B cell (primary cell): Measurements from ENCODE around the gene TRPC1. TPM values are rescaled to one million over a fixed set of nuclear protein-coding genes. Genes with fewer than 3 reads are reported as not detected.

ENCODE experiments used
- ATAC-seq: fragments of 200-7000 bp; cut with Tn5 transposase; one replicate; pipeline ENCODE4 v1.10.0; 2021; ENCODE audit warnings: low read depth, mild to moderate bottlenecking, moderate number of reproducible peaks, moderate library complexity
- CTCF ChIA-PET: fragments of 350-600 bp; sonication (Branson Sonifier 250); formaldehyde crosslinking; loops from one replicate; lab custom pipeline; 2021; ENCODE audit warnings: antibody characterized with exemption, inconsistent platforms; lab: Charles Lee
- POLR2A ChIA-PET: fragments of 350-600 bp; sonication (Branson Sonifier 250); formaldehyde crosslinking; loops from one replicate; lab custom pipeline; 2021; ENCODE audit warnings: antibody characterized with exemption; lab: Charles Lee
- DNase-seq: peaks from one replicate; pipeline ENCODE4 v3.0.0; 2013
- H2AFZ ChIP-seq: 2 replicates; pipeline ENCODE4 v1.6.1; 2012; ENCODE audit warnings: mild to moderate bottlenecking, low read depth, low read length; ENCODE audit not compliant: insufficient read depth, poor library complexity, severe bottlenecking
- H3K27ac ChIP-seq, 2 donors: 1 replicate in 1 of 2; 2 replicates in 1 of 2; pipeline ENCODE4 v1.5.1; 2012 to 2013; ENCODE audit warnings: low read length in 2 of 2, mild to moderate bottlenecking in 2 of 2, moderate library complexity in 1 of 2
- H3K27me3 ChIP-seq, 4 experiments: fragments of 200-600 bp in 1 of 4; sonication (generic) in 1 of 4; replicated peaks in 1 of 4; 1 replicate in 2 of 4; 2 replicates in 2 of 4; pipeline versions ENCODE4 v1.6.1 to v1.7.0; 2013 to 2016; ENCODE audit warnings: low read length in 3 of 4, mild to moderate bottlenecking in 2 of 4, mixed read lengths in 1 of 4, moderate library complexity in 1 of 4; ENCODE audit not compliant: insufficient read depth in 4 of 4, control insufficient read depth in 3 of 4; ENCODE audit errors: control extremely low read depth in 1 of 4
- H3K36me3 ChIP-seq, 2 experiments: replicated peaks in 1 of 2; 1 replicate in 1 of 2; 2 replicates in 1 of 2; pipeline versions ENCODE4 v1.6.1 to v1.7.1; 2013; ENCODE audit warnings: low read length in 1 of 2; ENCODE audit not compliant: insufficient read depth in 2 of 2, control insufficient read depth in 1 of 2; ENCODE audit errors: control extremely low read depth in 1 of 2, extremely low read depth in 1 of 2
- H3K4me1 ChIP-seq, 2 donors: fragments of 200-600 bp in 1 of 2; sonication (generic) in 1 of 2; 1 replicate in 1 of 2; 2 replicates in 1 of 2; pipeline versions ENCODE4 v1.5.1 to v1.6.1; 2013 to 2017; ENCODE audit warnings: low read length in 2 of 2; ENCODE audit not compliant: control insufficient read depth in 2 of 2, insufficient read depth in 2 of 2
- H3K4me2 ChIP-seq: replicated peaks from 2 replicates; pipeline ENCODE3; 2012; ENCODE audit warnings: mild to moderate bottlenecking, low read depth, low read length; ENCODE audit not compliant: poor library complexity, severe bottlenecking
- H3K4me3 ChIP-seq, 5 experiments: fragments of 200-600 bp in 1 of 5; sonication (generic) in 1 of 5; 1 replicate in 3 of 5; 2 replicates in 2 of 5; pipeline versions ENCODE4 v1.5.1 to v1.7.0; 2011 to 2016; ENCODE audit warnings: low read length in 4 of 5, mild to moderate bottlenecking in 4 of 5, low read depth in 2 of 5, control low read depth in 1 of 5, moderate library complexity in 1 of 5; ENCODE audit not compliant: insufficient read depth in 1 of 5; ENCODE audit errors: control extremely low read depth in 1 of 5, extremely low read depth in 1 of 5
- H3K79me2 ChIP-seq: fragments of 200-600 bp; sonication (generic); one replicate; pipeline ENCODE4 v1.6.0; 2016; ENCODE audit warnings: low read length; ENCODE audit not compliant: control insufficient read depth, insufficient read depth
- H3K9ac ChIP-seq: fragments of 200-600 bp; sonication (generic); 2 replicates; pipeline ENCODE4 v1.6.1; 2017; ENCODE audit warnings: mild to moderate bottlenecking, low read length, moderate library complexity
- H3K9me3 ChIP-seq, 3 donors: one replicate each; pipeline versions ENCODE4 v1.6.1 to v1.7.1; 2013; ENCODE audit warnings: low read length in 2 of 3; ENCODE audit not compliant: control insufficient read depth in 2 of 3, insufficient read depth in 1 of 3; ENCODE audit errors: control extremely low read depth in 1 of 3
- H4K20me1 ChIP-seq: 2 replicates; pipeline ENCODE4 v1.6.0; 2012; ENCODE audit warnings: mild to moderate bottlenecking, low read length; ENCODE audit not compliant: insufficient read depth, control insufficient read depth, poor library complexity, severe bottlenecking
- H3K27ac Mint-ChIP-seq: one replicate; pipeline ENCODE4 v1.8.0; 2021; ENCODE audit warnings: mixed read lengths
- H3K27me3 Mint-ChIP-seq: one replicate; pipeline ENCODE4 v1.8.0; 2021; ENCODE audit warnings: mixed read lengths
- H3K4me1 Mint-ChIP-seq: one replicate; pipeline ENCODE4 v1.8.0; 2021; ENCODE audit warnings: mixed read lengths
- H3K4me3 Mint-ChIP-seq: one replicate; pipeline ENCODE4 v1.8.0; 2021; ENCODE audit warnings: mixed read lengths
- H3K9me3 Mint-ChIP-seq: one replicate; pipeline ENCODE4 v1.8.0; 2022; ENCODE audit warnings: mixed read lengths; ENCODE audit not compliant: insufficient read depth
- CTCF ChIP-seq: fragments of 200-600 bp; IDR thresholded peaks from one replicate; pipeline ENCODE4 v1.8.0; 2022; ENCODE audit warnings: antibody characterized with exemption, mild to moderate bottlenecking
- EZH2 ChIP-seq: IDR thresholded peaks from 2 replicates; pipeline ENCODE4 v1.6.1; 2012; ENCODE audit warnings: borderline replicate concordance, low read depth, mild to moderate bottlenecking, moderate library complexity, low read length; ENCODE audit not compliant: insufficient read depth, poor library complexity, severe bottlenecking
- WGBS: methylation state at CpG from one replicate; pipeline ENCODE4 v1.1.5; 2013; ENCODE audit warnings: missing lambda C conversion rate; ENCODE audit not compliant: insufficient coverage; 5-methylcytosine and 5-hydroxymethylcytosine counted together
- intact Hi-C: fragments of 100-400 bp; cut with micrococcal nuclease; formaldehyde crosslinking; loops from one replicate; pipeline ENCODE4 v1.10.0; 2022
- polyA plus RNA-seq: library from polyadenylated mRNA; depleted of rRNA; stranded (reverse); fragments of >200 nt; gene quantifications from 2 replicates; pipeline ENCODE4 v1.2.3, GENCODE V29; 2012
- total RNA-seq, 2 donors: library from RNA; stranded (reverse); fragments of 120-200 nt in 1 of 2; gene quantifications; 1 replicate in 1 of 2; 2 replicates in 1 of 2; pipeline versions ENCODE4 v1.2.3 to v1.2.4, GENCODE V29; 2013 to 2022

Gene TRPC1
- total and polyA plus RNA-seq, 2 donors (not counting 1 experiment from before 2014, with no cell fraction given), result 2.0 to 3.8 TPM

GRCh38 chr3:142691527-142691926 is 32.3 kb upstream of the TRPC1 start:
- 93% methylated on average over 2 of the region's 2 CpGs for WGBS
- H3K4me3 ChIP-seq, result no peak overlapping the region
- intact Hi-C loops, result no loop called here

More at GRCh38 chr3:142691527-142691926, 32.3 kb upstream of the TRPC1 start:
- Histone ChIP-seq H3K27me3 (no peaks in the 10 kb centered on the region), H3K9ac (no peak overlapping the region), H3K9me3 (no peaks in the 10 kb centered on the region), H3K4me1 (no peaks in the 10 kb centered on the region), H4K20me1 (no peaks in the 10 kb centered on the region), H2AFZ (no peak overlapping the region), H3K4me2 (no peak overlapping the region), H3K27ac (no peak overlapping the region), H3K36me3 (no peaks in the 10 kb centered on the region), H3K79me2 (no peaks in the 10 kb centered on the region)
- Mint-ChIP-seq H3K4me3 (no peak overlapping the region), H3K4me1 (no peaks in the 10 kb centered on the region), H3K27me3 (no peaks in the 10 kb centered on the region), H3K27ac (no peak overlapping the region), H3K9me3 (no peaks in the 10 kb centered on the region)
- CTCF ChIA-PET, result no interaction called here
- no peak for ATAC-seq
- no peak for DNase-seq
- TF ChIP-seq CTCF (no peak), EZH2 (no peak)
- POLR2A ChIA-PET, result no interaction called here
